Measurements from ENCODE around the gene MIER3. TPM values are rescaled to one million over a fixed set of nuclear protein-coding genes. Genes with fewer than 3 reads are reported as not detected.

MIER3 gene
- total RNA-seq, 4 donors from 2014 or later: 8.8 to 111 (median 60.8) TPM

- in situ Hi-C loops (cut with MboI; ENCODE audit: low pct_ligation_motif_present in 1 of 4, low pct_unique_long_range_greater_than_20kb in 1 of 4, low sequenced_read_pairs in 3 of 4) (no loop called here), intact Hi-C loops (cut with DNase I; ENCODE audit: low total_unique reads) (no loop called here)
- Histone ChIP-seq H3K36me3 (peaks cover 0 to 67% (median 15%) of the 10 kb centered on the region in 4 donors), H3K27ac (no peak overlapping the region), H3K27me3 (no peaks in the 10 kb centered on the region), H3K4me1 (no peaks in the 10 kb centered on the region), H3K4me3 (no peak overlapping the region), H3K9me3 (no peaks in the 10 kb centered on the region)
- no peak for DNase-seq
- 99 to 100% methylated on average over 5 of the region's 5 CpGs for WGBS, 2 donors (ENCODE audit: low coverage in 1 of 2)
- TF ChIP-seq POLR2A (IDR thresholded peaks at IDR 0.05) (no peak), POLR2AphosphoS5 (IDR thresholded peaks at IDR 0.05) (no peak), EP300 (IDR thresholded peaks at IDR 0.05; ENCODE audit: low read depth) (no peak)
- TF ChIP-seq, protein P1, sequence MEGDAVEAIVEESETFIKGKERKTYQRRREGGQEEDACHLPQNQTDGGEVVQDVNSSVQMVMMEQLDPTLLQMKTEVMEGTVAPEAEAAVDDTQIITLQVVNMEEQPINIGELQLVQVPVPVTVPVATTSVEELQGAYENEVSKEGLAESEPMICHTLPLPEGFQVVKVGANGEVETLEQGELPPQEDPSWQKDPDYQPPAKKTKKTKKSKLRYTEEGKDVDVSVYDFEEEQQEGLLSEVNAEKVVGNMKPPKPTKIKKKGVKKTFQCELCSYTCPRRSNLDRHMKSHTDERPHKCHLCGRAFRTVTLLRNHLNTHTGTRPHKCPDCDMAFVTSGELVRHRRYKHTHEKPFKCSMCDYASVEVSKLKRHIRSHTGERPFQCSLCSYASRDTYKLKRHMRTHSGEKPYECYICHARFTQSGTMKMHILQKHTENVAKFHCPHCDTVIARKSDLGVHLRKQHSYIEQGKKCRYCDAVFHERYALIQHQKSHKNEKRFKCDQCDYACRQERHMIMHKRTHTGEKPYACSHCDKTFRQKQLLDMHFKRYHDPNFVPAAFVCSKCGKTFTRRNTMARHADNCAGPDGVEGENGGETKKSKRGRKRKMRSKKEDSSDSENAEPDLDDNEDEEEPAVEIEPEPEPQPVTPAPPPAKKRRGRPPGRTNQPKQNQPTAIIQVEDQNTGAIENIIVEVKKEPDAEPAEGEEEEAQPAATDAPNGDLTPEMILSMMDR (IDR thresholded peaks at IDR 0.05): no peak
These were observed 70.4 kb downstream of the MIER3 start for GRCh38 chr5:56881571-56881970.

- TF ChIP-seq POLR2A (IDR thresholded peaks at IDR 0.05): no peak
- TF ChIP-seq POLR2AphosphoS5 (IDR thresholded peaks at IDR 0.05): no peak
- Histone ChIP-seq H3K36me3 (peaks cover 0 to 40% (median 8%) of the 10 kb centered on the region in 4 donors), H3K27ac (no peak overlapping the region), H3K4me1 (no peaks in the 10 kb centered on the region), H3K4me3 (no peak overlapping the region), H3K9me3 (no peaks in the 10 kb centered on the region), H3K27me3 (no peaks in the 10 kb centered on the region)
- in situ Hi-C loops (cut with MboI; ENCODE audit: low pct_ligation_motif_present in 1 of 4, low pct_unique_long_range_greater_than_20kb in 1 of 4, low sequenced_read_pairs in 3 of 4) (no loop called here), intact Hi-C loops (cut with DNase I; ENCODE audit: low total_unique reads) (no loop called here)
- DNase-seq: no peak
- WGBS, 2 donors (ENCODE audit: low coverage in 1 of 2): 85 to 88% methylated on average over 3 of the region's 3 CpGs
These were observed 75.6 kb downstream of the MIER3 start for GRCh38 chr5:56876327-56876726.

- no peak overlapping the region for H3K27ac ChIP-seq
- in situ Hi-C loops (cut with MboI; ENCODE audit: low pct_ligation_motif_present in 1 of 4, low pct_unique_long_range_greater_than_20kb in 1 of 4, low sequenced_read_pairs in 3 of 4): loop anchor here in 1 of 4 donors (25.0 kb wide), 1 partner anchor 886 kb away; the partner anchor contains the start of gene IL6ST
These were observed 78.9 kb downstream of the MIER3 start for GRCh38 chr5:56873056-56873455.

DNA sequence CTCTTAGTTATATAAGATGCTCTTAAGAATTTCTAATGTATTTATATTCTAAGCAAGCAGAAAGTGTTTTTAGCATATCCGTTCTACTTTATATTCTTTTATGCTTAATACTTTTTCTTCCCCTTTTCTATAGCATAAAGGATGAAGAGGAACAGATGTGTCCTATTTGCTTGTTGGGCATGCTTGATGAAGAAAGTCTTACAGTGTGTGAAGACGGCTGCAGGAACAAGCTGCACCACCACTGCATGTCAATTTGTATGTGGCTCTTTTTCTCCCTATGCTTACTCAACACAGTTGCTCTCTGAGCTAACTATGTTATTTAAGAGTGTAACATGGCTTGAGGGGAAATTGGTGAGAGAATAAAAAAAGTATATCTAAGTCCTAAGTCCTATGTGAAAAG is 80.1 kb downstream of the MIER3 start:
- in situ Hi-C loops (cut with MboI; ENCODE audit: low pct_ligation_motif_present in 1 of 4, low pct_unique_long_range_greater_than_20kb in 1 of 4, low sequenced_read_pairs in 3 of 4): loop anchor here in 1 of 4 donors (25.0 kb wide), 1 partner anchor 884 kb away; the partner anchor contains the start of gene IL6ST
- TF ChIP-seq, protein P1 (IDR thresholded peaks at IDR 0.05): no peak
- TF ChIP-seq EP300 (IDR thresholded peaks at IDR 0.05; ENCODE audit: low read depth) (no peak), POLR2A (IDR thresholded peaks at IDR 0.05) (no peak), POLR2AphosphoS5 (IDR thresholded peaks at IDR 0.05) (no peak)
- H3K9me3 ChIP-seq: no peaks in the 10 kb centered on the region
- H3K27me3 ChIP-seq: no peaks in the 10 kb centered on the region
- WGBS, 2 donors (ENCODE audit: low coverage in 1 of 2): 77 to 81% methylated on average over 2 of the region's 2 CpGs
- H3K36me3 ChIP-seq: peaks cover 0 to 15% (median 6%) of the 10 kb centered on the region in 4 donors
- H3K4me1 ChIP-seq: no peaks in the 10 kb centered on the region
- no peak overlapping the region for H3K27ac ChIP-seq
- no peak for DNase-seq
- intact Hi-C loops (cut with DNase I; ENCODE audit: low total_unique reads): no loop called here
- no peak overlapping the region for H3K4me3 ChIP-seq

More at GRCh38 chr5:56873056-56873455, 78.9 kb downstream of the MIER3 start:
- DNase-seq: no peak
- peaks cover 0 to 15% (median 5%) of the 10 kb centered on the region in 4 donors for H3K36me3 ChIP-seq
- WGBS, 2 donors (ENCODE audit: low coverage in 1 of 2): 68 to 92% methylated on average over 3 of the region's 3 CpGs
- H3K27me3 ChIP-seq: no peaks in the 10 kb centered on the region
- no peak overlapping the region for H3K4me3 ChIP-seq
- intact Hi-C loops (cut with DNase I; ENCODE audit: low total_unique reads): no loop called here
- TF ChIP-seq EP300 (IDR thresholded peaks at IDR 0.05; ENCODE audit: low read depth) (no peak), POLR2AphosphoS5 (IDR thresholded peaks at IDR 0.05) (no peak)
- H3K9me3 ChIP-seq: no peaks in the 10 kb centered on the region
- H3K4me1 ChIP-seq: no peaks in the 10 kb centered on the region

Other genes with a start within 250 kb of the MIER3 start
- gene MAP3K1, start 136.6 kb downstream of the MIER3 start, total RNA-seq: 10 to 100 TPM in 3 of 4 donors, 1 to 10 TPM in 1; 8.6 to 17.3 (median 12.4) TPM
- gene SETD9, start 42.5 kb downstream of the MIER3 start, total RNA-seq: 10 to 100 TPM in 2 of 4 donors, not detected in 2; 26.6 to 27.9 TPM
- gene GPBP1, start 221.9 kb upstream of the MIER3 start, total RNA-seq: 10 to 100 TPM; 36.7 to 95.1 (median 75.6) TPM

All from transverse colon (tissue), 4 donors.